ENCODE data around the gene MAP2K3. TPM values are rescaled to one million over a fixed set of nuclear protein-coding genes. Genes with fewer than 3 reads are reported as not detected.
A peak's percentile ranks its signal among the peaks of the same experiment; 100 is the strongest.

Gene MAP2K3
- total RNA-seq, 3 donors from 2014 or later = 46.0 to 75.5 (median 67.1) TPM

DNA sequence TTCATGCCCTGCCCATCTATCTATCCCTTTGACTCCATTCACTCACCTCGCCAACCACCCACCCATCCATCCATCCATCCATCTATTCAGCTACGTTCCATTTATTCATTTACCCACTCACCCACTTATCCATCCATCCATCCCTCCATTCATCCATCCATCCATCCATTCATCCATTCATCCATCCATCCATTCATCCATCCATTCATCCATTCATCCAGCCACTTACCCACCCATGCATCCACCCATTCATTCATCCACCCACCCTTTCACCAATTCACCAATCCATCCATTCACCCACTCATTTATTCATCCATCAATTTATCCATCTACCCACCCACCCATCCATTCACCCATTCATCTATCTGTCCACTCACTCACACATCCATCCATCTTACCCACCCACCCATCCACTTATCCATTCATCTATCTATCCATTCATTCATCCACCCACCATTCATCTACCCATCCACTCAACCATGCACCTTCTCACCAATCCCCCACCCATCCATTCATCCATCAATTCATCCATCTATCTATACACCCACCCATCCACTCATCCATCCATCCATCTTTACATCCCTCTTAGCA lies 72.1 kb downstream of the MAP2K3 start:
- Histone ChIP-seq H3K4me1 (ENCODE audit: low read depth) (no peaks in the 10 kb centered on the region), H3K4me3 (no peak overlapping the region), H3K9me3 (no peaks in the 10 kb centered on the region), H3K36me3 (ENCODE audit: low read depth) (no peaks in the 10 kb centered on the region)
- intact Hi-C loops (cut with DNase I, micrococcal nuclease) = no loop called here
- ATAC-seq = no peak
- TF ChIP-seq, protein P1, sequence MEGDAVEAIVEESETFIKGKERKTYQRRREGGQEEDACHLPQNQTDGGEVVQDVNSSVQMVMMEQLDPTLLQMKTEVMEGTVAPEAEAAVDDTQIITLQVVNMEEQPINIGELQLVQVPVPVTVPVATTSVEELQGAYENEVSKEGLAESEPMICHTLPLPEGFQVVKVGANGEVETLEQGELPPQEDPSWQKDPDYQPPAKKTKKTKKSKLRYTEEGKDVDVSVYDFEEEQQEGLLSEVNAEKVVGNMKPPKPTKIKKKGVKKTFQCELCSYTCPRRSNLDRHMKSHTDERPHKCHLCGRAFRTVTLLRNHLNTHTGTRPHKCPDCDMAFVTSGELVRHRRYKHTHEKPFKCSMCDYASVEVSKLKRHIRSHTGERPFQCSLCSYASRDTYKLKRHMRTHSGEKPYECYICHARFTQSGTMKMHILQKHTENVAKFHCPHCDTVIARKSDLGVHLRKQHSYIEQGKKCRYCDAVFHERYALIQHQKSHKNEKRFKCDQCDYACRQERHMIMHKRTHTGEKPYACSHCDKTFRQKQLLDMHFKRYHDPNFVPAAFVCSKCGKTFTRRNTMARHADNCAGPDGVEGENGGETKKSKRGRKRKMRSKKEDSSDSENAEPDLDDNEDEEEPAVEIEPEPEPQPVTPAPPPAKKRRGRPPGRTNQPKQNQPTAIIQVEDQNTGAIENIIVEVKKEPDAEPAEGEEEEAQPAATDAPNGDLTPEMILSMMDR (IDR thresholded peaks at IDR 0.05) = no peak
- DNase-seq = no peak

DNA sequence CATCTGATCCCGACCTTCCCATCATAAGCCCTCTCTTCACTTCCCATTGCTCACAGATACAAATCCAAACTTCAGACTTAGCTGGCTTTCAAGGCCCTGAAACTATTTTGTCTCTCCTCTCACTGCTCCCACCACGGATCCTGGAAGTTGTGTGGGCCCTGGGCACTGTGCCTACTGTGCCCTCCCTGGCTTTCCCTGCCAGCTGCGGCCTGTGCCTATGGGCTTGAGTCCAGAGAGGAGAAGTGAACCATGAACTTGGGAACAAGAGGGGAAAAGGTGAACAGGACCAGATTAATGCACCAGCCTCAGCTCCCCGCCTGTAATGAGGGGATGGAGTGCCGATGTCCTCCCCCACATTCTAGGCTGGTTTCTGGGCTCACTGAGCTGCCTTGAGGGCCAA lies 72.8 kb downstream of the MAP2K3 start:
- no peaks in the 10 kb centered on the region for H3K9me3 ChIP-seq
- H3K4me3 ChIP-seq = no peak overlapping the region
- H3K36me3 ChIP-seq (ENCODE audit: low read depth) = no peaks in the 10 kb centered on the region
- intact Hi-C loops (cut with DNase I, micrococcal nuclease) = no loop called here
- DNase-seq = peak in 1 of 3 donors; percentile 17
- no peak for ATAC-seq
- no peaks in the 10 kb centered on the region for H3K4me1 ChIP-seq (ENCODE audit: low read depth)
- TF ChIP-seq, protein P1 (IDR thresholded peaks at IDR 0.05) = no peak

DNA sequence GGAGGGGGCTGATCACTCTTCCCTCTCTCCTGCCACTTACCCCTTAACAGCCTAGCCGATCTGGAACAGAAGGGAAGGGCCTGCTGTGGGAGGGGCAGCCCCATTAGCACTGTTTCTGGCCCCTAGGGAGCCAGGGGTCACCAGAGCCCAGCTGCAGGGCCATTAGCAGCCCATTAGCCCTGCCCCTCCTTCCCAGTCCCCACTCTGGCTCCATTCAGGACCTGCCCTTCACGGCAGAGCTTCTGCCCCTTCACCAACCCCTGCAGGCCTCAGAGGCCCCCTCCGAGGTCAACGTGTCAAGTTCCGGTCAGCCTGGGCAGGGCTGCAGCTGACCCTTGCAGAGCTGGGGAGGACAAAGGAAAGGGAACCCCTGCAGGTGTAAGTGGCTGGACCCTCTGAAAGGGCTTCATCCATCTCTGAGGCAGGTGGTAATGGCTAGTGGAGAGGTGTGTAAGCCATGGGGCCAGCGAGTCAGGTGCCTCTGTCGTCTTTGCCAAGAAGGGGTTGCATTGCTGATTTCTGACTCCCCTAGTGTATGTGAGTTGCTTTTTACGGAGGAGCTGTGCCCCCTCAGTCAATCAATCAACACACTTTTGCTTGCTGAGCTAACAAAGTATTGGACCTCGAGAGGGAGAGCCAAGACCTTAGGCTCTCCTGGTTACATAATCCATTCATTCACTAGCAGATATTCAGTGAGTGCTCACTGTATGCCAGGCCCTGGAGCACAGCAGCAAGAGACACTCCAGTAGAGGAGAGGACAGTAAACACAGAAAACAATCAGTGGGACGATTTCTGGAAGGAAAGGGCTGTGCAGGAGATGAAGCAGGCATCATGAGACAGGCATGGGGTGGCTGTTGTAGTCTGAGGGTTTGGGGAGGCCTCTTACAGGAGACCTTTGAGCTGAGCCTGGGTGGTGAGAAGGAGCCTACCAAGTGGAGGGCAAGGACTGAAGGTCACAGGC lies 73.5 kb downstream of the MAP2K3 start:
- H3K4me3 ChIP-seq = no peak overlapping the region
- DNase-seq (peak in 1 of 3 donors; percentile 22), ATAC-seq (no peak)
- TF ChIP-seq, protein P1 (IDR thresholded peaks at IDR 0.05) = no peak
- no peaks in the 10 kb centered on the region for H3K4me1 ChIP-seq (ENCODE audit: low read depth)
- intact Hi-C loops (cut with DNase I, micrococcal nuclease) = no loop called here
- H3K9me3 ChIP-seq = no peaks in the 10 kb centered on the region
- no peaks in the 10 kb centered on the region for H3K36me3 ChIP-seq (ENCODE audit: low read depth)

DNA sequence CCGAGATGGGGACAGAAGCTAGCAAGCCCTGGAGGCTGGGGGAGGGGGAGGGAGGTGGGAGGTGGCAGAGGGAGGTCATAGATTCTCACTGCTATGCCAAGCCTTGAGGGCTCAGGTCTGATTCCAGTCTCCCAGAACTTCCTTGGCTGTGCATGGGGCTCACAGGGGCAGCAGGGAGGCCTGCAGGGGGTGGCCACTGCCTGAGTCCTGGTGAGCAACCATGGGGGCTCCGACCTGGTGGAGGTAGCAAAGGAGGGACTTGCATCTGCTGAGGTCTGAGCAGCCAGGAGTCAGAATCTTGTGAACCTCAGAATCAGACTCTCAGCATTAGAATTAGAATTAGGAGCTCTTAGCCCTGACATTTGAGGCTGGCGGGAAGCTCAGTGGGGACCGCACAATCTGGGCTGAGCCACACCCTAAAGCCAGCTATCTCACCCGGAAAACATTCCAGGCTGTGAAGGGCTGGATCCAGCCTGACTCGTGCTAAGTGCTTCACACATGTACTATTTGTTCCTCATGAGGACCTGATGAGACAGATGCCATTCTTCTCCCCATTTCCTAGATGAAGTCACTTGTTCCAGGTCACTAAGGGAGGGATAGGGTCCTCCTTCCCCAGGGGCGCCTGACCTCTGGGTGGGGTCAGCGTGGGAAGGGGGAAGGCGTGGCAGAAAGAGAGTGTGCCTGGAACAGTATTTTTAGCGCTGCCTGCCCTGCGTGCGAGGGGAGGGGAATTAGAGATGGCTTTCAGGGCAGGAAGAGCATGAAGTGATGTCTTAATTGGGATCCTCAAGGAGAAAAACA lies 74.4 kb downstream of the MAP2K3 start:
- TF ChIP-seq, protein P1 (IDR thresholded peaks at IDR 0.05) = no peak
- Histone ChIP-seq H3K4me1 (ENCODE audit: low read depth) (no peaks in the 10 kb centered on the region), H3K9me3 (no peaks in the 10 kb centered on the region), H3K36me3 (ENCODE audit: low read depth) (no peaks in the 10 kb centered on the region), H3K4me3 (no peak overlapping the region)
- intact Hi-C loops (cut with DNase I, micrococcal nuclease) = no loop called here
- peak; percentile 90 for ATAC-seq
- peak in 2 of 3 donors; percentile 44 to 50 for DNase-seq

DNA sequence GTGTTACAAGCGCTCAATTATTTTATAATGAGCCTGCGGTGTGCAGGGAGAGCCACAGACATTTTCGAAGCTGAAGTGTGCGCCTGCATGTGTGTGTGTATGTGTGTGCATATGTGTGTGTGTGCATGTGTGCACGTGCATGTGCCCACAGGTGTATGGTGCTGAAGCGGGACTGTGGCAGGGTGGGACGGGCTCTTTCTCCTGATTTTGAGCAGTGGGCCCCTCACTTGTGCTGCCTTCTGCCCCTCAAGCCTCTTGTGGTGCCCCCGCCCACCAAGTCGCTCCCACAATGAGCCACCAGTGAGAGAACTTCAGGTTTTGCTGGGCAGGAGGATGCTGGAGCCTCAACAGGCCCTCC lies 75.0 kb downstream of the MAP2K3 start:
- intact Hi-C loops (cut with DNase I, micrococcal nuclease) = no loop called here
- peak in 1 of 3 donors; percentile 22 for DNase-seq
- ATAC-seq = no peak
- no peaks in the 10 kb centered on the region for H3K9me3 ChIP-seq
- no peaks in the 10 kb centered on the region for H3K36me3 ChIP-seq (ENCODE audit: low read depth)
- no peak overlapping the region for H3K4me3 ChIP-seq
- TF ChIP-seq, protein P1 (IDR thresholded peaks at IDR 0.05) = no peak
- no peaks in the 10 kb centered on the region for H3K4me1 ChIP-seq (ENCODE audit: low read depth)

Measured in mucosa of descending colon (tissue), 3 donors.